GM12878 (cell line): ENCODE results near the gene YIPF4. TPM values are rescaled to one million over a fixed set of nuclear protein-coding genes. Genes with fewer than 3 reads are reported as not detected.
A peak's percentile ranks its signal among the peaks of the same experiment; 100 is the strongest.

ENCODE experiments used
- ATAC-seq: fragments of 200-7000 bp; cut with Tn5 transposase; 3 replicates; pipeline ENCODE4 v1.9.1; 2020; ENCODE audit warnings: mild to moderate bottlenecking, moderate library complexity
- BruUV-seq: library from RNA; stranded (reverse); fragments of 400-500 nt; replicated peaks from 2 replicates; lab custom pipeline; 2021; lab: Mats Ljungman, UMichigan
- CTCF ChIA-PET: fragments of 300-600 bp; sonication (Branson Sonifier 250); formaldehyde crosslinking; extraction: SDS; loops from one replicate; lab custom pipeline; 2021; ENCODE audit warnings: inconsistent platforms; lab: Yijun Ruan, JAX
- POLR2A ChIA-PET: fragments of 350-600 bp; formaldehyde crosslinking; extraction: SDS; loops from one replicate; lab custom pipeline; 2021; ENCODE audit warnings: inconsistent platforms; lab: Charles Lee
- RAD21 ChIA-PET: fragments of 300-600 bp; sonication (Branson Sonifier 250); formaldehyde crosslinking; loops from one replicate; lab custom pipeline; 2023; ENCODE audit warnings: antibody characterized with exemption; ENCODE audit not compliant: unreplicated experiment; lab: Charles Lee
- SMC1A ChIA-PET: fragments of 300-600 bp; sonication (Branson Sonifier 250); formaldehyde crosslinking; loops from one replicate; lab custom pipeline; 2023; ENCODE audit not compliant: unreplicated experiment, uncharacterized antibody; lab: Charles Lee
- DNase-seq: peaks from one replicate; pipeline ENCODE4 v3.0.0-alpha.2; 2011; ENCODE audit warnings: low read depth, low spot score
- FAIRE-seq: peaks from 3 replicates; lab custom pipeline; 2011; peaks lifted over from hg19 to GRCh38; lab: Jason Lieb, UNC
- H2AFZ ChIP-seq: 2 replicates; pipeline ENCODE4 v1.6.0; 2011; ENCODE audit warnings: low read depth, low read length, control low read depth; ENCODE audit not compliant: control insufficient read depth
- H3K27ac ChIP-seq: 2 replicates; pipeline ENCODE4 v1.5.1; 2011; ENCODE audit warnings: control low read depth; ENCODE audit not compliant: control insufficient read depth, insufficient read depth
- H3K27me3 ChIP-seq, 2 experiments: replicated peaks in 1 of 2; 2 replicates each; pipeline versions ENCODE4 v1.6.0 to v1.6.1; 2011; ENCODE audit warnings: low read length in 1 of 2; ENCODE audit not compliant: control insufficient read depth in 2 of 2, insufficient read depth in 2 of 2
- H3K36me3 ChIP-seq, 2 experiments: 2 replicates each; pipeline ENCODE4 v1.5.1; 2011; ENCODE audit warnings: low read length in 1 of 2; ENCODE audit not compliant: control insufficient read depth in 2 of 2, insufficient read depth in 2 of 2
- H3K4me1 ChIP-seq: 2 replicates; pipeline ENCODE4 v1.6.1; 2011; ENCODE audit warnings: mild to moderate bottlenecking, low read length, moderate library complexity, mixed read lengths; ENCODE audit not compliant: control insufficient read depth, insufficient read depth
- H3K4me2 ChIP-seq: 2 replicates; pipeline ENCODE4 v1.6.0; 2011; ENCODE audit warnings: control low read depth; ENCODE audit not compliant: control insufficient read depth, insufficient read depth
- H3K4me3 ChIP-seq: fragments of 200-600 bp; sonication (generic); 2 replicates; pipeline ENCODE4 v1.5.1; 2016
- H3K79me2 ChIP-seq: 2 replicates; pipeline ENCODE4 v1.6.0; 2011; ENCODE audit warnings: low read length; ENCODE audit not compliant: control insufficient read depth, insufficient read depth
- H3K9ac ChIP-seq: 2 replicates; pipeline ENCODE4 v1.8.0; 2011; ENCODE audit warnings: low read length, control low read depth, mixed read lengths; ENCODE audit not compliant: control insufficient read depth, insufficient read depth
- H3K9me3 ChIP-seq: replicated peaks from 3 replicates; pipeline ENCODE4 v1.5.1; 2011; ENCODE audit warnings: mild to moderate bottlenecking, low read length; ENCODE audit not compliant: control insufficient read depth, insufficient read depth
- H4K20me1 ChIP-seq: 2 replicates; pipeline ENCODE4 v1.6.0; 2011; ENCODE audit not compliant: control insufficient read depth, insufficient read depth
- ASH2L ChIP-seq: fragments of 300-600, 200-600 bp; sonication (generic); IDR thresholded peaks from 2 replicates; pipeline ENCODE4 v1.6.1; 2017; ENCODE audit warnings: low read depth, mild to moderate bottlenecking, borderline replicate concordance
- CBFB ChIP-seq: IDR thresholded peaks from 2 replicates; pipeline ENCODE4 v1.6.1; 2016; ENCODE audit warnings: antibody characterized with exemption, low read depth
- CBX3 ChIP-seq: fragments of 200-600 bp; sonication (generic); IDR thresholded peaks from 2 replicates; pipeline ENCODE4 v1.6.1; 2016; ENCODE audit warnings: low read depth, borderline replicate concordance
- CUX1 ChIP-seq: IDR thresholded peaks from 2 replicates; pipeline ENCODE4 v1.6.1; 2012; ENCODE audit warnings: improper control_type of control experiment, low read depth, low read length; ENCODE audit not compliant: insufficient replicate concordance
- HDGF ChIP-seq: fragments of 450-650 bp; IDR thresholded peaks from 2 replicates; pipeline ENCODE4 v1.6.1; 2016; ENCODE audit warnings: antibody characterized with exemption
- HSF1 ChIP-seq: fragments of 150-350 bp; IDR thresholded peaks from 2 replicates; pipeline ENCODE4 v1.6.1; 2014; ENCODE audit warnings: mild to moderate bottlenecking, low read depth, low read length
- IRF3 ChIP-seq: fragments of 450-650 bp; IDR thresholded peaks from 2 replicates; pipeline ENCODE4 v1.6.1; 2014; ENCODE audit warnings: mild to moderate bottlenecking
- POU2F2 ChIP-seq: IDR thresholded peaks from 3 replicates; pipeline ENCODE4 v1.6.1; 2011; ENCODE audit warnings: low read depth, mild to moderate bottlenecking, low read length, borderline replicate concordance
- RAD21 ChIP-seq: IDR thresholded peaks from 2 replicates; pipeline ENCODE4 v1.6.1; 2011; ENCODE audit warnings: mild to moderate bottlenecking, low read depth, low read length, moderate library complexity; ENCODE audit not compliant: insufficient read depth
- RELB ChIP-seq: fragments of 450-650 bp; IDR thresholded peaks from 2 replicates; pipeline ENCODE4 v1.6.1; 2017; ENCODE audit warnings: low read depth, mild to moderate bottlenecking, moderate library complexity
- RUNX3 ChIP-seq: IDR thresholded peaks from 2 replicates; pipeline ENCODE4 v1.6.1; 2012; ENCODE audit warnings: low read length, inconsistent platforms
- TAF1 ChIP-seq: IDR thresholded peaks from 2 replicates; pipeline ENCODE4 v1.6.1; 2011; ENCODE audit warnings: mild to moderate bottlenecking, low read depth, low read length, borderline replicate concordance
- ZNF24 ChIP-seq: fragments of 450-650 bp; IDR thresholded peaks from 2 replicates; pipeline ENCODE4 v1.6.1; 2017; ENCODE audit warnings: antibody characterized with exemption, mild to moderate bottlenecking
- ZNF274 ChIP-seq: IDR thresholded peaks from one replicate; pipeline ENCODE4 v1.8.0; 2011; ENCODE audit not compliant: insufficient read length, insufficient read depth
- WGBS: methylation state at CpG from one replicate; pipeline ENCODE4 v1.1.6; 2016; ENCODE audit warnings: low lambda C conversion rate; ENCODE audit not compliant: insufficient replicate concordance, insufficient coverage; ENCODE audit errors: missing lambda C conversion rate; 5-methylcytosine and 5-hydroxymethylcytosine counted together
- in situ Hi-C: fragments of 300-500 bp; cut with MboI; formaldehyde crosslinking; loops from 9 replicates; pipeline ENCODE4 v1.14.3; 2018; ENCODE audit warnings: mixed read lengths
- intact Hi-C: fragments of 100-400 bp; cut with micrococcal nuclease; formaldehyde crosslinking; loops from one replicate; pipeline ENCODE4 v1.14.2; 2022; ENCODE audit not compliant: unreplicated experiment
- polyA plus RNA-seq, 11 experiments: library from polyadenylated mRNA; depleted of rRNA in 4 of 11; unstranded in 6 of 11; stranded (reverse) in 5 of 11; fragments of >200 nt; fragmentation: Nextera tagmentation in 4 of 11; fragmentation: Illumina TruSeq in 1 of 11; extraction: Ambion mirVana in 4 of 11; extraction: Trizol in 1 of 11; gene quantifications; 1 replicate in 1 of 11; 2 replicates in 10 of 11; pipeline versions ENCODE4 v1.2.1 to v1.2.3, GENCODE V29; 2011 to 2016; ENCODE audit warnings: inconsistent platforms in 2 of 11, missing spikeins in 2 of 11, low read depth in 1 of 11
- total RNA-seq, 4 experiments: library from RNA; depleted of rRNA in 3 of 4; stranded (reverse); fragments of >200 nt in 3 of 4; fragmentation: Illumina TruSeq in 1 of 4; extraction: Trizol in 1 of 4; gene quantifications; 2 replicates each; pipeline versions ENCODE4 v1.2.1 to v1.2.3, GENCODE V29; 2013 to 2021

The YIPF4 gene
- total and polyA plus RNA-seq, 10 of the 15 experiments (the other 5 are each of a cell fraction or from before 2014, with no cell fraction given): 2.8 to 60.4 (median 11.1) TPM

- no peaks in the 10 kb centered on the region for H4K20me1 ChIP-seq
- no peaks in the 10 kb centered on the region for H3K27me3 ChIP-seq
- H3K27ac ChIP-seq: peak within 1 kb of the TSS; percentile 66
- FAIRE-seq: peak; percentile 88
- H3K4me1 ChIP-seq: 0 out of 2 replicates have a peak, but pooled peaks cover 7% of the 10 kb centered on the region
- peak within 1 kb of the TSS; percentile 67 for H3K9ac ChIP-seq
- intact Hi-C loops (no loop called here), in situ Hi-C loops (no loop called here)
- H3K36me3 ChIP-seq: no peaks in the 10 kb centered on the region
- H3K9me3 ChIP-seq: no peaks in the 10 kb centered on the region
- ATAC-seq: peak; percentile 96
- no TSS peak for BruUV-seq
- H3K4me2 ChIP-seq: peak within 1 kb of the TSS; percentile 80
- no peak for DNase-seq
- under 1% methylated on average over 7 of the region's 7 CpGs for WGBS
- H2AFZ ChIP-seq: peak within 1 kb of the TSS; percentile 94
- ChIA-PET POLR2A (interaction anchor here (0.7 kb wide), 1 partner anchor 200 kb away, joined by 3 read pairs; no protein-coding TSS in a partner anchor), CTCF (no interaction called here), SMC1A (interaction anchor here (0.7 to 1.9 kb wide), 5 partner anchors 8 to 251 kb away, joined by 3 to 5 read pairs (median 4); no protein-coding TSS in a partner anchor), RAD21 (interaction anchor here (1.0 kb wide), 1 partner anchor 48 kb away, joined by 3 read pairs; no protein-coding TSS in a partner anchor)
- H3K4me3 ChIP-seq: peak within 1 kb of the TSS; percentile 48
- no peaks in the 10 kb centered on the region for H3K79me2 ChIP-seq
- TF ChIP-seq ZNF24: no peak
- no peak for TF ChIP-seq CBFB
- TF ChIP-seq RUNX3: peak; percentile 28; the same call in 1 of the 2 replicates
- TF ChIP-seq CUX1: no peak
- 0 out of 2 replicates have a peak, but pooled peaks have one; percentile 11 for TF ChIP-seq RAD21
- no peak for TF ChIP-seq HSF1
- no peak for TF ChIP-seq RELB
- no peak for TF ChIP-seq ZNF274
- no peak for TF ChIP-seq ASH2L
- no peak for TF ChIP-seq HDGF
- TF ChIP-seq IRF3: no peak
- TF ChIP-seq POU2F2: 0 out of 3 replicates have a peak, but pooled peaks have one; percentile 15
- TF ChIP-seq CBX3: no peak
- TF ChIP-seq TAF1: peak; percentile 24; the same call in 1 of the 2 replicates
These were observed 13.1 kb upstream of the YIPF4 start, which contains the start of gene NLRC4 for GRCh38 chr2:32264422-32265105. Gene NLRC4 (minus strand): TSS chr2:32264886. CDS start chr2:32256775, 8,111 bp downstream.
